Gastroesophageal sphincter (tissue), 4 donors: Measurements from ENCODE around the gene ARHGAP26. TPM values are rescaled to one million over a fixed set of nuclear protein-coding genes. Genes with fewer than 3 reads are reported as not detected.

Experiments
- ATAC-seq: fragments of 150-250 bp; one replicate; pipeline ENCODE4 v1.9.1; 2016; ENCODE audit warnings: mild to moderate bottlenecking, moderate library complexity
- H3K27ac ChIP-seq, 4 donors: fragments of 200-600 bp; sonication (generic) in 3 of 4; 1 replicate in 3 of 4; 2 replicates in 1 of 4; pipeline ENCODE4 v1.5.1; 2016 to 2019
- H3K27me3 ChIP-seq: fragments of 200-600 bp; sonication (generic); one replicate; pipeline ENCODE4 v1.5.1; 2019
- H3K36me3 ChIP-seq, 2 donors: fragments of 200-600 bp; sonication (generic); one replicate each; pipeline ENCODE4 v1.5.1; 2019; ENCODE audit warnings: control low read depth in 1 of 2
- H3K4me1 ChIP-seq, 3 donors: fragments of 200-600 bp; sonication (generic); 1 replicate in 2 of 3; 2 replicates in 1 of 3; pipeline ENCODE4 v1.5.1; 2016 to 2019; ENCODE audit warnings: control low read depth in 2 of 3
- H3K4me3 ChIP-seq, 2 donors: fragments of 200-600 bp; sonication (generic); one replicate each; pipeline ENCODE4 v1.5.1; 2019; ENCODE audit warnings: mild to moderate bottlenecking in 1 of 2, moderate library complexity in 1 of 2
- H3K9me3 ChIP-seq, 3 donors: fragments of 200-600 bp; sonication (generic); one replicate each; pipeline ENCODE4 v1.5.1; 2017 to 2019; ENCODE audit warnings: control low read depth in 2 of 3
- CTCF ChIP-seq, 4 experiments: fragments of 200-600 bp in 2 of 4; fragments of 450-650 bp in 2 of 4; sonication (generic) in 1 of 4; IDR thresholded peaks; one replicate each; pipeline ENCODE4 v1.5.1; 2017 to 2019; ENCODE audit warnings: antibody characterized with exemption in 4 of 4, mild to moderate bottlenecking in 2 of 4, moderate library complexity in 2 of 4
- EP300 ChIP-seq: sonication (generic); formaldehyde crosslinking; IDR thresholded peaks from one replicate; pipeline ENCODE4 v1.6.1; 2017; ENCODE audit warnings: antibody characterized with exemption, mild to moderate bottlenecking
- POLR2A ChIP-seq, 2 donors: fragments of 450-650 bp; IDR thresholded peaks; one replicate each; pipeline ENCODE4 v1.6.1; 2017; ENCODE audit warnings: antibody characterized with exemption in 2 of 2, mild to moderate bottlenecking in 2 of 2, moderate library complexity in 1 of 2
- POLR2AphosphoS5 ChIP-seq: sonication (generic); formaldehyde crosslinking; IDR thresholded peaks from one replicate; pipeline ENCODE4 v1.6.1; 2017; ENCODE audit warnings: antibody characterized with exemption
- WGBS, 2 donors: methylation state at CpG; one replicate each; pipeline ENCODE4 v1.1.5; 2018; ENCODE audit warnings: low coverage in 1 of 2; 5-methylcytosine and 5-hydroxymethylcytosine counted together
- total RNA-seq, 4 donors: library from RNA; depleted of rRNA; stranded (reverse); fragments of >200 nt; gene quantifications; one replicate each; pipeline ENCODE4 v1.1.0, GENCODE V29; 2016

ARHGAP26 gene
- total RNA-seq, 4 donors from 2014 or later: 15.2 to 41.7 (median 31.7) TPM

GRCh38 chr5:143068712-143069111 lies 298.5 kb downstream of the ARHGAP26 start:
- H3K27ac ChIP-seq: no peak overlapping the region
- TF ChIP-seq EP300 (no peak), CTCF (IDR thresholded peaks at IDR 0.05) (no peak), POLR2A (IDR thresholded peaks at IDR 0.05) (no peak), POLR2AphosphoS5 (no peak)
- H3K9me3 ChIP-seq: no peaks in the 10 kb centered on the region
- H3K4me1 ChIP-seq: peaks cover 4 to 30% (median 11%) of the 10 kb centered on the region in 3 donors
- H3K27me3 ChIP-seq: no peaks in the 10 kb centered on the region
- ATAC-seq: no peak
- H3K36me3 ChIP-seq: peaks cover 4 to 12% of the 10 kb centered on the region in 2 donors
- H3K4me3 ChIP-seq: no peak overlapping the region

- H3K36me3 ChIP-seq: peaks cover 0 to 12% of the 10 kb centered on the region in 2 donors
- TF ChIP-seq POLR2A (IDR thresholded peaks at IDR 0.05) (no peak), EP300 (no peak), POLR2AphosphoS5 (no peak), CTCF (IDR thresholded peaks at IDR 0.05) (no peak)
- no peak overlapping the region for H3K27ac ChIP-seq
- H3K9me3 ChIP-seq: no peaks in the 10 kb centered on the region
- no peak for ATAC-seq
- H3K27me3 ChIP-seq: no peaks in the 10 kb centered on the region
- no peak overlapping the region for H3K4me3 ChIP-seq
- H3K4me1 ChIP-seq: no peaks in the 10 kb centered on the region
Observed at GRCh38 chr5:143071927-143072326, 301.8 kb downstream of the ARHGAP26 start.

DNA sequence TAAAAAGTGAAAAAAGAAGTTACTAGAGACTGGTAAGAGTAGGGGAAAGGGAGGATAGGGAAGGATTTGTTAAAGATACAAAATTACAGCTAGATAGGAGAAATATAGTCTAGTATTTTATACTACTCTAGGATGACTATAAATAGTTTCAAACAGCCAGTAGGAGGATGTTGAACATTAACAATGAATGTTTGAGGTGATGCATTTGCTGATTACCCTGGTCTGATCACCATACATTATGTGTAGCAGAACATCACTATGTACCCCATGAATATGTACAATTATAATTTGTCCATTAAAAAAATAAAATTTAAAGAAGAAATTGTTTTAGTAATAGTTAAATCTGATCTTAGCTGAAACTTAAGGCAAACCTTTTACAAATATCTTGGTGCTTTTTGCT lies 302.6 kb downstream of the ARHGAP26 start:
- peaks cover 0 to 6% (median 0%) of the 10 kb centered on the region in 3 donors for H3K4me1 ChIP-seq
- no peak overlapping the region for H3K4me3 ChIP-seq
- H3K27ac ChIP-seq: no peak overlapping the region
- TF ChIP-seq EP300 (no peak), POLR2AphosphoS5 (no peak), CTCF (IDR thresholded peaks at IDR 0.05) (no peak), POLR2A (IDR thresholded peaks at IDR 0.05) (no peak)
- no peak for ATAC-seq
- H3K27me3 ChIP-seq: no peaks in the 10 kb centered on the region
- H3K9me3 ChIP-seq: no peaks in the 10 kb centered on the region
- peaks cover 0 to 12% of the 10 kb centered on the region in 2 donors for H3K36me3 ChIP-seq

GRCh38 chr5:143073766-143074165 lies 303.6 kb downstream of the ARHGAP26 start:
- Histone ChIP-seq H3K4me3 (no peak overlapping the region), H3K36me3 (peaks cover 0 to 7% of the 10 kb centered on the region in 2 donors), H3K27me3 (no peaks in the 10 kb centered on the region), H3K4me1 (peaks cover 0 to 6% (median 0%) of the 10 kb centered on the region in 3 donors), H3K27ac (no peak overlapping the region), H3K9me3 (no peaks in the 10 kb centered on the region)
- 41 to 61% methylated on average over 3 of the region's 3 CpGs for WGBS, 2 donors
- no peak for ATAC-seq
- TF ChIP-seq POLR2AphosphoS5 (no peak), EP300 (no peak), CTCF (IDR thresholded peaks at IDR 0.05) (no peak), POLR2A (IDR thresholded peaks at IDR 0.05) (no peak)

DNA sequence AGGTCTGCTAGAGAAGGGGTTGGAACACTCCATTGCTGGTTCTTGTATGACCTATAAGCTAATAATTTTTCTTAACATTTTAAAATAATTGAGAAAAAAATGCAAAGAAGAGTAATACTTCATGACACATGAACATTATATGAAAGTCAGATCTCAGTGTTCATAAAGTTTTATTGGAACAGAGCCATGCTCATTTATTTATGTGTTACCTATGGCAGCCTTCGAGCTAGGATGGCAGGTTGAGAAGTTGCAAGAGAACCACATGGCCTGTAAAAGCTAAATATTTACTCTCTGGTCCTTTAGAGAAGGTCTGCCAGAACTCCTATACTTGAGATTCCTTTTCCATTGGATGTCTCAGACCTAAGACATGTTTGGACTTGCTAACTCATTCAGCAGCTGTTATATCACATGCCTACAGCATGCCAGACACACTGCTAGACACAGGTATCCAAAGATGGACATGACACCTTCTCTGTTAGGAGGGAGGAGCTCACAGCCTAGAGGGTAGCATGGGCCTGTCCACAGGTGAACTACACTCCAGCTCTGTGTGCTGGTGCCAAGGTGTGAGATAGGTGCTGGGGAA lies 304.3 kb downstream of the ARHGAP26 start:
- peaks cover 0 to 6% (median 0%) of the 10 kb centered on the region in 3 donors for H3K4me1 ChIP-seq
- no peaks in the 10 kb centered on the region for H3K9me3 ChIP-seq
- TF ChIP-seq POLR2AphosphoS5 (no peak), POLR2A (IDR thresholded peaks at IDR 0.05) (no peak), CTCF (IDR thresholded peaks at IDR 0.05) (no peak), EP300 (no peak)
- H3K36me3 ChIP-seq: peaks cover 0 to 4% of the 10 kb centered on the region in 2 donors
- WGBS, 2 donors: 40 to 70% methylated on average over 1 of the region's 1 CpG
- no peaks in the 10 kb centered on the region for H3K27me3 ChIP-seq
- no peak overlapping the region for H3K4me3 ChIP-seq
- ATAC-seq: no peak
- no peak overlapping the region for H3K27ac ChIP-seq
